GM21723 (cell line): ENCODE measurements around the gene ZSWIM8.
"Not testable (repeated sequence)": the region's sequence is repeated elsewhere in the genome, so short reads cannot be mapped to it uniquely, and the experiment has no call there.

Experiments used
- ATAC-seq: cut with Tn5 transposase; IDR thresholded peaks from one replicate; pipeline ENCODE4 v1.9.1; 2021; ENCODE audit warnings: mild to moderate bottlenecking, moderate library complexity; ENCODE audit not compliant: unreplicated experiment

The ZSWIM8 gene

GRCh38 chr10:73773152-73773879 is 12.1 kb upstream of the ZSWIM8 start:
- peak; percentile 3 for ATAC-seq

GRCh38 chr10:73774637-73775036 is 10.8 kb upstream of the ZSWIM8 start:
- ATAC-seq: no peak

DNA sequence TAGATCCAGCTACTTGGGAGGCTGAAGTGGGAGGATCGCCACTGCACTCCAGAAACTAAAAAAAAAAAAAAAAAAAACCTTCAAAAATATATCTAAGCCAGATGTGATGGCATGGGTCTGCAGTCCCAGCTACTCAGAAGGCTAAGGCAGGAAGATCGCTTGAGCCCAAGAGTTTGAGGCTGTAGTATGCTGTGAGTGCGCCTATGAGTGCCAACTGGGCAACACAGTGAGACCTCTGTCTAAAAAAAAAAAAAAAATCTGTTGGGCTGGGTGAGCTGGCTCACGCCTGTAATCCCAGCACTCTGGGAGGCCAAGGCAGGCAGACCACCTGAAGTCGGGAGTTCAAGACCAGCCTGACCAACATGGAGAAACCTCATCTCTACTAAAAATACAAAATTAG is 6.4 kb upstream of the ZSWIM8 start:
- no peak for ATAC-seq

DNA sequence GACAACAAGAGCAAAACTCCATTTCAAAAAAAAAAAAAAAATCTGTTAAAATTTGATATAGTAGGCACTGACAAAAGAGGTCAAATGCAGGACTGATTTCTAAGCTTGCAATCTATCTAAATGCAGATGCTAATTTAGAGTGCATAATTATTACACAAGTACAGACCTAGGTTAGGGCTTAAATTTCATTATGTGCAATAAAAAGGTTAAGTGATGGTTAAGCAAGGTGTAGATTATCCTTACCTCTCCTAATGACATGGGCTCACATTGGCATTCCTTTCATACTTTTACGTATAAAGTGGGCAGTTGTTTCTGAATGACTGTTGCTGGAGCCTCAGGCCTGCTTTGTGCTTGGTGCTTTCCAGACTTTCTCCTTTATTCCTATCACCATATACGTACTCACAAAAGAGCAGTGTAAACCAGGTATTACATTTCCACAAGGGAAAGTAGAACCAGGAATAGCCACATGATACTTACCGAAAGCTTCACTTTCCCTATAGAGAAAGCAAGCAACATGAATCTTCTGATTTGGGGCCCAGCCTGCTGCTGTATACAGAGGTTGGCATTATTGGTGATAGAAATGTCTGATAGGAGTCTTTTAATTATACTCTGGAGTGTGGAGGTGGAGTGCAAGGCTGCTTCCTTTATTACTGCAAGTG is 5.7 kb upstream of the ZSWIM8 start:
- no peak for ATAC-seq

GRCh38 chr10:73780301-73780700 is 5.1 kb upstream of the ZSWIM8 start:
- no peak for ATAC-seq

DNA sequence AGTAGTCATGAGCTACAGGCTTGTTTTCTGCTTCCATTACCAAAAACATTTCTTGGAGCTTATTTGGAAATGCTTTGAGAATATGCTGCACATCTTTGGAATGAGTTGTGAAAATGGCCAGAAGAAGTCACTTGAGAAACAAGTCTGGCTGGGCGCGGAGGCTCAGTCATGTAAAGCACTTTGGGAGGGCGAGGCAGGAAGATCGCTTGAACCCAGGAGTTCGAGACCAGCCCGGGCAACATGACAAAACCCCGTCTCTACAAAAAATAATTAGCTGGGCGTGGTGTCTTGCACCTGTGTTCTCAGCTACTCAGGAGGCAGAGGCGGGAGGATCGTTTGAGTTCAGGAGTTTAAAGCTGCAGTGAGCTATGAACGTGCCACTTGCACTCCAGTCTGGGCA is 4.4 kb upstream of the ZSWIM8 start:
- no peak for ATAC-seq

GRCh38 chr10:73781548-73781878 is 3.9 kb upstream of the ZSWIM8 start:
- ATAC-seq: peak; percentile 3

DNA sequence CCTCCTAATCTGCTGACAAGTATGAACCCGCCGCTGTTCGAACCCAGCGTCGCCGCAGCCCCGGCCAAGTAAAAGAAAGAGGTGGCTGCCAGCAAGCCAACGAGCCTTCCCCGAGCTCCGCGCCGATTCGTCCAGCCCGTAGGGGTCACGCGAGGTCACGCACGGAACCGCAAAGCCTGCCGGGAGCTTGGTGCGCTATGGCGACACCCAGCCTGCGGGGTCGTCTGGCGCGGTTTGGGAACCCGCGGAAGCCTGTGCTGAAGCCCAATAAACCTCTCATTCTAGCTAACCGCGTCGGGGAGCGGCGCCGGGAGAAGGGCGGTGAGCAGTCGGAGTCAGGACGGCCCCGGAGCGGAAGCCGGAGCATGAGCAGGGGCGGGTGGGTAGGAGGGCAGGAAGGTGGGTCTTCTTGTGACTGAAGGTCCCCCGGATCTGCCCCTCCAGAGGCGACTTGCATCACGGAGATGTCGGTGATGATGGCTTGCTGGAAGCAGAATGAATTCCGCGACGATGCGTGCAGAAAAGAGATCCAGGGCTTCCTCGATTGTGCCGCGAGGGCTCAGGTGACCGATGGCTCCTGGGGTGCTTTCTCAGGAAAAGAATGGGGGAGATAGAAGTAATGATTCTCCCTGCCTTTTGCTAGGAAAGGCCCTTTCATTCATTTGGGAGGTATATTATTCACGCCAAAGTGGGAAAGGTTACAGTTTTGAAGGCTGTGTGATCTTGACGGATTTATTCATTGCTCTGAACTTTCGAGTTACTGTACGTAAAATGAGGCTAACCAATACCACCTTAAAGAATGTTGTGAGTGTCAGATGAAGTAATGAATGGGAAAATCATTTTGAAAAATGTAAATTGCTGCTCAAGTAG is 3.3 kb upstream of the ZSWIM8 start, which contains the start of gene CHCHD1:
Gene CHCHD1, plus strand, starts transcription at position 170 of the 870 bp plus-strand sequence. Its CDS starts 28 bp downstream, at position 198.
- peak; percentile 54 for ATAC-seq

GRCh38 chr10:73782749-73783085 is 2.7 kb upstream of the ZSWIM8 start:
- no peak for ATAC-seq

DNA sequence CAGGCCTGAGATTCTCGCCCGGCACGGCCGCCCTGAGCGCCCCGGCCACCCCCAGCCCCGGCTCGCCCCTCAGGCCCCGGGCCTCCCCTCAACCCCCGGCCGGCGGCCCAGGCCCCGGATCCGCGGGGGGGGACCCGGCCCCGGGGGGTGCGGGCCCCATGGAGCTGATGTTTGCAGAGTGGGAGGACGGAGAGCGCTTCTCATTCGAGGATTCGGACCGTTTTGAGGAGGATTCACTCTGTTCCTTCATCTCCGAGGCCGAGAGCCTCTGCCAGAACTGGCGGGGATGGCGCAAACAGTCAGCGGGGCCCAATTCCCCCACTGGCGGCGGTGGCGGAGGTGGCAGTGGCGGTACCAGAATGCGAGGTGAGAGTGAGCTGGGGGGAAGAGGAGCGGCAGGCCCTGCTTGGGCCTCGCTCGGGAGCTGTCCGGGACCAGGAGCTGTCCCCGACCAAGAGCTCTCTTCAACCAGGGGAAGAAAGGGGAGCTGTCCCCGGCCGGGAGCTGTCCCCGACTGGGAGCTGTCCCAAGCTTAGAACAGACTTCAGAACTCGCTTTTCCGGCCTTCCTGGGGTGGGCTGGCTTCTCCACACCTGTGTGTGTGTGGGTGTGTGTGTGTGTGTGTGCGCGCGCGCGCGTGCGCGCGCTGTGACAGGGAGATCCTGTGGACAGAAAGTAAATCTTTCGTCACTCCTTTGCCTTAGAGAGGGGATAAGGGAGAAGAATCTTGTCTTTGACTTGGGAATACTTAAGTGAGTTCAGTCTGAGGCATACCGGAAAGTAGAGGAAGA is 510 bp downstream of the ZSWIM8 start:
- peak; percentile 20 for ATAC-seq

DNA sequence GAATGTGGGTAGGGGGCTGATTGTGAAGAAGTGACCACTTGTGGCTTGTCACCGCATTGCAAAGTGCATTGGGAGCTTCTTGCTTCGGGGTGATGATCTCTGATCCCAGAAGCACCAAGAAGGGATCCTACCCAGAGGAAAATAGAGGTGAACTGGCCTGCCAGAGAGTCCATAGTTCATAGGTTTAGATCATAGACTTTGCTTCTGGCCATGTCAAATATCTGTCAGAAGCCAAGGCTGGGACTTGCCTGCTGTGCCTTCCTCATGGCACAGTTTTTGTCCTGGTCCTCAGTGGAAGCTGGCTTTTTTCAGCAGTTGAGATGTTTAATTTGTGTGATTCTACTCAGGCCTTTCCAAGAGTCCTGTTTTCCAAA is 1.1 kb downstream of the ZSWIM8 start:
- ATAC-seq: no peak

DNA sequence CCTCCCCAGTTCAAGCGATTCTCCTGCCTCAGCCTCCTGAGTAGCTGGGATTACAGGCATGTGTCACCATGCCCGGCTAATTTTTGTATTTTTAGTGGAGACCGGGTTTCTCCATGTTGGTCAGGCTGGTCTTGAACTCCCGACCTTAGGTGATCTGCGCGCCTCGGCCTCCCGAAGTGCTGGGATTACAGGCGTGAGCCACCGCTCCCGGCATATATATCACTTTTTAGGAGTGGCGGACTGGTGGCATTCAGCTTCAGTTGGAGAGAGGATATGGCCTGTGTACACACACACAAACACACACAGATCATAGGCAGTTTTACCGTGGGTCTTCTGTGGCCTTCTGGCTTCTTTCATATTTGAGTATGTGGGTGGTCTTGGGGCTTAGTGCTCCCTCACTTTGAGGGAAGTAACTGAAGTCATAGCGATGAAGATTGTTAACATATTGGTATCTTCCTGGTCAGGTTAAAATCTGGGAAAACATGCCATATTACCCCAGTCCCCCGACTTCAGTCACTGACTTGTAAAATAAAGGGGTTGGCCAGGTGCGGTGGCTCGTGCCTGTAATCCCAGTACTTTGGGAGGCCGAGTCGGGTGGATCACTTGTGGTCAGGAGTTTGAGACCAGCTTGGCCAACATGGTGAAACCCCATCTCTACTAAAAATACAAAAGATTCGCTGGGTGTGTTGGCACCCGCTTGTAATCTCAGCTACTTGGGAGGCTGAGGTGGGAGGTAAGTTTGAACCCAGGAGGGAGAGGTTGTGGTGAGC is 1.8 kb downstream of the ZSWIM8 start:
- not testable (repeated sequence) for ATAC-seq

- no peak for ATAC-seq
Observed at GRCh38 chr10:73788864-73789658, 3.7 kb downstream of the ZSWIM8 start.

DNA sequence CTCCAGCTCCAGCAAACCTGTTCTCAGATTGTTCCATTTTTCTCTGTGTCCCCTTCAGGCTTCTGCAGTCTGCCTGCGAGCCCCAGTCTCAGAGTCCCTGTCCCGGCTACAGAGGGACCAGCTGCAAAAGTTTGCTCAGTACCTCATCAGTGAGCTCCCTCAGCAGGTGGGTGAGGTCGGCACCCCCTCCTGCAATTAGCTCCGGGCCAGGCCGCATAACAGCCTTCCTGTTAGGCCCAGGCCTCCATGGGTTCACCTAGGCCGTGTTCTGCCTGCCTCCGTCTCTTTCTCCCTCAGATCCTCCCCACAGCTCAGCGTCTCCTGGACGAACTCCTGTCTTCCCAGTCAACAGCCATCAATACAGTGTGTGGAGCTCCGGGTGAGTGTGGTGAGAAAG is 4.3 kb downstream of the ZSWIM8 start:
- ATAC-seq: no peak

GRCh38 chr10:73790886-73791625 is 5.7 kb downstream of the ZSWIM8 start:
- no peak for ATAC-seq

- ATAC-seq: no peak
Observed at GRCh38 chr10:73791871-73792400, 6.5 kb downstream of the ZSWIM8 start.

GRCh38 chr10:73793456-73793855 is 8.1 kb downstream of the ZSWIM8 start:
- ATAC-seq: no peak

DNA sequence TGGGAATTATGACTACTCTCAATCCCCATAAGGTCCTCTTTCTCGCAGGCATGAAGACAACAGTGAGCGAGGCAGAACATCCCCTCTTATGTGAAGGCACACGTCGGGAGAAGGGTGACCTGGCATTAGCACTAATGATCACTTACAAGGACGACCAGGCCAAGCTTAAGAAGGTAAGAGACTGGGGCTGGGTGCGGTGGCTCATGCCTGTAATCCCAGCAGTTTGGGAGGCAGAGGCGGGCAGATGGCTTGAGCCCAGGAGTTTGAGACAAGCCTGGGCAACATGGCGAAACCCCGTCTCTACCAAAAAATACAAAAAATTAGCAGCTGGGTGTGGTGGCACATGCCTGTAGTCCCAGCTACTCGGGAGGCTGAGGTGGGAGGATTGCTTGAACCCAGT is 10.1 kb downstream of the ZSWIM8 start:
- ATAC-seq: not testable (repeated sequence)

GRCh38 chr10:73796035-73796434 is 10.6 kb downstream of the ZSWIM8 start:
- ATAC-seq: not testable (repeated sequence)
